Stimulated activated CD4-positive, alpha-beta T cell treated with anti-CD3 and anti-CD28 coated beads, Interleukin-15, amount 100 ng/mL, for 48 hours (primary cell): ENCODE measurements around the gene PMVK.
"Not testable (repeated sequence)": the region's sequence is repeated elsewhere in the genome, so short reads cannot be mapped to it uniquely, and the experiment has no call there.

Experiments
- DNase-seq, 2 donors: peaks; one replicate each; pipeline ENCODE4 v3.0.0-alpha.2; 2020; ENCODE audit warnings: low read depth in 2 of 2

Gene PMVK

GRCh38 chr1:154925335-154926170 lies 11.0 kb downstream of the PMVK start:
- no peak for DNase-seq

GRCh38 chr1:154923695-154924094 lies 12.8 kb downstream of the PMVK start:
- no peak for DNase-seq

GRCh38 chr1:154913273-154913672 lies 23.2 kb downstream of the PMVK start:
- no peak for DNase-seq

- DNase-seq = no peak
Observed at GRCh38 chr1:154912755-154913154, 23.8 kb downstream of the PMVK start.

- no peak for DNase-seq
Observed at GRCh38 chr1:154911691-154912550, 24.6 kb downstream of the PMVK start.

- no peak for DNase-seq
Observed at GRCh38 chr1:154910851-154911250, 25.7 kb downstream of the PMVK start.

- no peak for DNase-seq
Observed at GRCh38 chr1:154908937-154909336, 27.6 kb downstream of the PMVK start.

GRCh38 chr1:154908129-154908528 lies 28.4 kb downstream of the PMVK start:
- DNase-seq = not testable (repeated sequence)

- DNase-seq = no peak
Observed at GRCh38 chr1:154906621-154907081, 29.9 kb downstream of the PMVK start.

- DNase-seq = no peak
Observed at GRCh38 chr1:154902938-154903566, 33.5 kb downstream of the PMVK start.

GRCh38 chr1:154901591-154901990 lies 34.9 kb downstream of the PMVK start:
- no peak for DNase-seq

GRCh38 chr1:154899041-154899440 lies 37.5 kb downstream of the PMVK start:
- no peak for DNase-seq

- DNase-seq = no peak
Observed at GRCh38 chr1:154896771-154897286, 39.7 kb downstream of the PMVK start.

GRCh38 chr1:154895798-154896197 lies 40.7 kb downstream of the PMVK start:
- no peak for DNase-seq

GRCh38 chr1:154891452-154891851 lies 45.1 kb downstream of the PMVK start:
- DNase-seq = no peak

- no peak for DNase-seq
Observed at GRCh38 chr1:154888757-154889156, 47.8 kb downstream of the PMVK start.

- no peak for DNase-seq
Observed at GRCh38 chr1:154886281-154887015, 50.1 kb downstream of the PMVK start.

GRCh38 chr1:154884869-154885701 lies 51.4 kb downstream of the PMVK start:
- no peak for DNase-seq

GRCh38 chr1:154883919-154884868 lies 52.3 kb downstream of the PMVK start:
- DNase-seq = no peak
